Caki2 (cell line): ENCODE data around the gene NOG. TPM values are rescaled to one million over a fixed set of nuclear protein-coding genes. Genes with fewer than 3 reads are reported as not detected.

Experiments used
- DNase-seq: peaks from one replicate; pipeline ENCODE4 v3.0.0-alpha.2; 2015; ENCODE audit warnings: low read depth
- in situ Hi-C: cut with HindIII; loops from 2 replicates; pipeline ENCODE4 v1.10.0; 2016; ENCODE audit warnings: low sequenced_read_pairs, low pct_unique_long_range_greater_than_20kb, mixed read lengths
- total RNA-seq: library from RNA; depleted of rRNA; stranded (reverse); fragments of >200 nt; shearing (Covaris generic); gene quantifications from 2 replicates; pipeline ENCODE4 v1.2.3, GENCODE V29; 2014; ENCODE audit warnings: low replicate concordance; rRNA removed

Gene NOG
- total RNA-seq, 1 experiment from 2014 or later: not detected

DNA sequence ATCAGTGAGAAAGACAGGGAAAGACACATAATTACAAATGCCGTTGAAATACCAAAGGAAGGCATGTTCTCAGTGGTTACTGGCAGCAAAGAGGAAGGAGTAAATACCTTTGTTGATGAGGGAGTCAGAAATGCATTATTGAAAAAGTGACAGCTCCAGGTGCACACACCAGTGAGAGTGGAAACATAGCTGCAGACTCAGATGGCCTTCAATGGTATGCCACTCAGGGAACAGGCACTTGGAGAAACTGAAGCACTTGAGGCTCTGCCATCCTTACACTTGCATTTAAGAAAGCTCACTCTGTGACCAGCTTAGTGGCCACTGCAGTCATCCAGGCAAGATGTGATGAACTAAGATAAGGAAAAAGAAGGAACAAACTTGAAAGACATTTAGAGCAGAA, 29.9 kb downstream of the NOG start:
- DNase-seq: no peak
- in situ Hi-C loops: no loop called here

DNA sequence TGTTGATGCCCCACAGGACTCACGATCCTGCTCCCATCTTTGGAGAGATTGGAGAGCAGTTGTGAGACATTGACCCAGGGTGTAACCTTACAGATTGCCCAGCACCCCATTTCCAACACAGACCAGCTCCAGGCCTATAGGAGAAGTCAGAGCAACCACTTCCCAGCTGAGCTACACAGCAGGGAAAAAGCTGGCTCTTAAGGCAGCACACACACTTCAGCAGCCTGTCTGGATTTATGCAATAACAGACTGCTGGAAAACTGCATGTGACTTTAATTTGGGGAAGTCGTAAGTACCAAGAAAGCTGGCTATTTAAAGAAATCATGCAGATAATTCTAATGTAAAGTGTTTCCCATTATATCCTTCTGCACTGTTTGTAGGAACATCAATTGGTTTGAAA, 30.8 kb downstream of the NOG start:
- in situ Hi-C loops: no loop called here
- DNase-seq: no peak

- DNase-seq: no peak
- in situ Hi-C loops: no loop called here
Observed at GRCh38 chr17:56624912-56625311, 31.4 kb downstream of the NOG start.

DNA sequence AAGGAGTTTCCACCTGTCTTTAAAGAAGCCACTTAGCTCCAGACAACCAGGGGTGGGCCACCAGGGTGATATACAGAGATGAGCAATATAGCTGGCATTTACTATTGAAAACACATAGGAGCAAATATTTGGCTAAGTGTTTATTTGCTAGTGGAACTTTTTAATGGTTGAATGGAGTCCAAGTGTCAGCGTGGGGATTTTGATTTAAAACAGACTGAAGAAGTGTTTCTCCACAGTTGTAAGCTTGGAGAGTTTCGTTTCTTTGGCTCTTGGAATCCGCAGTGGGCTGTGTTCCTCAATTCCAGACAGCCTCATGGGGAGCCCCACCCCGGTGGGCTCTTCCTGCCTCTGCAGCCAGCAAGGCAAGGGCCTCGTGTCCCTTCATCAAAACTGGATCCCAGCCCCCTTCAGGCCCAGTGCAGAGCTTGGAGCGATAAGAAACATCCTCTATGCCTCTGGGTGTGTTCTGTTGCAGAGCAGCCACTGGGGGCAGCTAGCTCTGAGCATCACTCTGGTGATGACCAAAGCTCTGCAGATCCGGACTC, 36.1 kb downstream of the NOG start:
- in situ Hi-C loops: no loop called here
- DNase-seq: no peak

- in situ Hi-C loops: no loop called here
- no peak for DNase-seq
Observed at GRCh38 chr17:56630202-56630601, 36.7 kb downstream of the NOG start.

DNA sequence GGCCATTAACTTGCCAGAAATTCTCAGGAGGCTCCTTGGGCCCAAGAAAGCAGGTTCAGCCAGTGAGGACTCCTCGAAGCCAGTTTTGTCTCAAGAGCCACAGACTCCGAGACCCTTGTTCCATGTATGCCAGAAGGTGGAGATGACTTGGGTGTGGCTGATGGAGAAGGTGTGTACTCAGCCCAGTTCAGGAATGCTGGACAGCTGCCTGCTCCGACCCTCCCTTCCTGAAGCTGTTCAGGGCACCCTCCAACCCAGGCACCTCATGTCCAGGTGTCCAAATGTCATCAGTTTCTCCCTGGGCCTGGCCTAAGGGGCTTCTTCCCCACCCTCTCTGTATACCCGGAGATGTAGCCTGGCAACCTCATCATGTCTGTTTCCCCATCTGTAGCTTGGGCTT, 40.2 kb downstream of the NOG start:
- in situ Hi-C loops: no loop called here
- no peak for DNase-seq

DNA sequence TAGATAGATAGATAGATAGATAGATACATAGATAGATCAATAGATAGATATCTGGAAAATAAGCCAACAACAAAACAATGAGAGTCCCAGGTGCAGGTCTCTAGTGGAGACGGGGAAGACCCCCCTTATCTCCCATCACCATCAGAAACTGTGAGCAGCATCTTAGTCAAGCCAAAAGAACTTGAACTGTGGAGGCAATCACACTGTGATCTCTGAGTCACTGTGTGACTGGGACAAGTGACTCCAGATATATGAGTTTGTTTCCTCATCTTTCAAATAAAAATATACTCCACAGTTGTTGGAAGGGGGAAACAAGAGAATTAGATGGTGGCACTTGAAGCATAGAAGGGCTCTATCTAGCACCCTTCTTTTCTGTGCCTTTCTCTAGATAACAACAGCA, 42.1 kb downstream of the NOG start:
- in situ Hi-C loops: no loop called here
- DNase-seq: no peak

- DNase-seq: no peak
- in situ Hi-C loops: no loop called here
Observed at GRCh38 chr17:56636265-56636664, 42.8 kb downstream of the NOG start.

GRCh38 chr17:56637254-56637653, 43.8 kb downstream of the NOG start:
- DNase-seq: no peak

DNA sequence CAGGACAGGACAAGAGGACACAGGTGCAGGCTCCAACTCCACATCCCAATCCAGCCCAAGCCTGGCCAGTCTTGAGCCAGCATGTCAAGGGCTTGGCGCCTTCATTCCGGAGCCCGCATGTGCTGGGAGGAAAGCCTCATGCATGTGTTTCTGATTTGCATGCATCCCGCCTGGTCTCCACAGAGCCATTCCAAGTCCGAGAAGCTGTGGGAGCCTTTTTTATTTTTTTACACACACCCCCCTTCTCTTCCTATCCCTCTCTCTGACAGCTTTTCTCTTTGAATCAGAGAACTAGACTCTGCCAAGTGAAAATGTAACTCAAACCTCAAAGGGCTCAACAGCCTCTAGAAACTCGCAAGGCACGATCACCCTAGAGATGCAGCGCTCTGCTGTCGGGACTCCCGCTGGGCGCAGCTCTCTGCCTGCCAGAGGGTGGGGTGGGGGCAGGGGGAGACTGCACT, 45.1 kb downstream of the NOG start:
- no peak for DNase-seq
- in situ Hi-C loops: no loop called here

More at GRCh38 chr17:56637254-56637653, 43.8 kb downstream of the NOG start:
- in situ Hi-C loops: no loop called here

DNA sequence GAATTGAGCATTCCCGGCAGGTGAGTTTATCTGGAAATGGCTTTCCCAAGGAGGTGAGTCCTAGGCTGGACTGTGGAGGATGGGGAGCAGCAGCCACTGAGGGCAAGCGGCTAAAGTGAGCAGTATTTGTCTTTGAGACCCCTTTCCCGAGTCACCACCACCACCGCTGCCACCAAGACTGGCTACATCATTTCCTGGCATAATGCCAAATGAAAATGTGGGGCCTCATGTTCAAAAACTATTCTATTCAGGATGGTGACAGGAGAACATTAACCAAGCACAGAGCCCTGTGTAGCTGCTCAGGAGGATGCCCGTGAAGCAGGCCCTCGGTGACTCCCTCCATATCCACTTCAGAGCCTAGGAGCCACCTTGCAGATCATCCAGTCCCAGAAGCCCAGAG, 46.0 kb downstream of the NOG start:
- DNase-seq: no peak

GRCh38 chr17:56640116-56640515, 46.6 kb downstream of the NOG start:
- no peak for DNase-seq

More for the DNA sequence above, 46.0 kb downstream of the NOG start:
- in situ Hi-C loops: no loop called here

DNA sequence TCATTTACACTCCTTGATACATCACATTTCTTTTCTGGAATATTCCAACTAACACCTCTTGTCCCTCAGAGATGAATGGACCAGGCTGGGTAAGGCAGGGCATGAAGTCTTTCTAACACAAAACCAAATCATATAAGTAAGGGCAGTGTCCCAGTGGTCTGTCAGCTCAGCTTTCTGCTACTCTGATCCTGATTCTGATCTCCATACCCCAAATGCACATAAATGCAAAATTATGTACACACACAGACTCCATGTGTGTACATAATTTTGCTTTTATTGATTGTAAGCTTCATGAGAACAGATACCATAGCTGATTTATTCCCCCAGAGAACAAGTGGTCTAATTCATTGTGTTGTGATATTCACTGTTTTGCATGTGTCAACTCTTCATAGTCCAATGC, 47.9 kb downstream of the NOG start:
- in situ Hi-C loops: no loop called here
- no peak for DNase-seq

More at GRCh38 chr17:56640116-56640515, 46.6 kb downstream of the NOG start:
- in situ Hi-C loops: no loop called here

GRCh38 chr17:56641894-56642293, 48.4 kb downstream of the NOG start:
- in situ Hi-C loops: no loop called here
- no peak for DNase-seq

DNA sequence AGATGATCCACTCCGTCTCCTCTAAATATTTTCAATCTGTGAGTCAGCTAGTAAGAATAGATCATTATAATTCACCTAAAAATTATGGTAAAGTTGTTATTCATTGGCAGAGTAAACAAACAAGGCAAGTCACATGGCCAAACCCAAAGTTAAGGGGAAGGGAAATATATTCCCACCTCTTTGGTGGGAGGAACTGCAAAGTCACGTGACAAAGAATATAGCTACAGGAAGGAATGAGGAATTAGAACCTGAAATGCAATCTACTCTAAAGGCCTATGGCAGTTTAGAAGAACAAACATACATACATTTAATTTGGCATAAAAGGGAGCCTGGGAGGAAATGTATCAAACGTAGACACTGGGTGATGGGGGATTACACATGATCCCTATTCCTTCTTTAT, 48.9 kb downstream of the NOG start:
- DNase-seq: no peak
- in situ Hi-C loops: no loop called here

Other genes starting within 250 kb of the NOG start
- gene C17orf67, start 240.2 kb downstream of the NOG start, total RNA-seq: 3.2 and 3.5 TPM in 2 replicates
- 0.12 and 8.7 TPM in 2 replicates for gene DGKE, start 240.5 kb downstream of the NOG start, total RNA-seq